NCI-H2081 treated with DMSO at 0.1 percent for 48 hours (cell line): Measurements from ENCODE around the gene PLA2G4A.

ENCODE experiments used
- DNase-seq: peaks from one replicate; lab custom pipeline; 2025; lab: John Stamatoyannopoulos, UW

PLA2G4A gene

GRCh38 chr1:187032316-187032981, 203.7 kb downstream of the PLA2G4A start:
- DNase-seq, result no peak

DNA sequence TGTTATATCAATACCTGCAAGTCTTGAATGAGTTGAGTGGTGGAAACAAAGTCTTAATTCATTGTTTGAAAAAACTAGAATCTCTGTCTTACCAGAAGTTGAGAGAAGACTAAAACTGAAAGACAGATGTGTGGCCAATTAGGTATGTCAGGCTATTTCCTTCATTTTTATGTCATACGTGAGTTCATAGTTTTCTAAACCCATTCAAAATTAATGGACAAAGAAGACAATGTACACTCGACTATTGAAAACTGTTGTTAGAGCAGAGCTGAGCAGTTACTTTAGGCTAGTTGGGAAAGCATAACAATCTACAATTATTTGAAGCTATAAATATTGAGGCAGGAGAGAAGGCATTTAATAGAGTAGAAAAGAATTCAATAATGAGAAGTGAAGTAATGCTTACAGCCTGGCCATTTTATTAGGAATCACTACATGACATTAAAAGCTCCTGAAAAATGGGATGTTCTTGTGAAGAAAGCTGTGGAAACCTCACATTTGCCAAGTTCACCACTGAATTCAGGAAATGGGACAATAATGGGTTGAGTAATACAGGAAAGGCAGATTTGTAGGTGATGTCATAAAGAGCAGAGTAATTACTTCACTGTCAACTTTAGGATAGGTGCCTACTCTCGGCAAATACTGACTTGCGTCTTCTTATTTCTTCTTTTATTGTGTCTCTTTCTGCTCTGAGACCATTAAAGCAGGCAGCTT, 204.4 kb downstream of the PLA2G4A start:
- DNase-seq, result no peak

DNA sequence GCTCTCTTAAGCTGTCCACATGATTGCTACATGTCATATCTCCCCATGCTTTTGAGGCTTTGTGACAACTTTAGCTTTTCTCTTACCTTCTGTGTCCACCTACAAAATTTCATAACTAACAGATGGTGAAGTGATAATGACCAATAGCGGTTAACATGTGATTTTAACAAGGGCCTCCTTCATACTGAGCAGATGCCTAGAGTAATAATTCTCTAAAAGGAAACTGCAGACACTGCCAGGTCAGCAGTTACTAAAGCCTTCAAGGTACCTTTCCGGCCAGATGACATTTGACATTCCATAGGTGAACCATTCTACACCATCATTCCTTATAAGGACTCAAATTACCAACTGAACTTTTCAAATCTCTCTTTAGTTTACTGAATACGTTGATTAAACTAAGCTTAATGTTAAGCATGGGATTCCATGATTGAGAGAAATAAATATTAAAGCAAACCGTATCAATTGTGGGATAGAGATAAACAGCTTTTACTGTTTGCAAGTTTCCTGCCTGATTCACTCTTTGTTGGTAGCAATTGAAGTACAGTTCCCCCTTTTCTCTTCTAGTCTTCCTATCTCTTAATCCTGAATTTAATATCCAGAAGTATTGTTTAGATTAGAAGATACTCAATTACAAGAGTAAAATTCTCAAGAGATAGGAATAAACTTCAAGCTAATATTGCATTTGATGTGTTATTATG, 205.1 kb downstream of the PLA2G4A start:
- DNase-seq, result no peak

GRCh38 chr1:187034501-187034900, 205.8 kb downstream of the PLA2G4A start:
- no peak for DNase-seq

GRCh38 chr1:187037973-187038553, 209.3 kb downstream of the PLA2G4A start:
- DNase-seq, result no peak
